GM12878 (cell line): ENCODE results near the gene RALGAPB. TPM values are rescaled to one million over a fixed set of nuclear protein-coding genes. Genes with fewer than 3 reads are reported as not detected.
"Not testable (repeated sequence)": the region's sequence is repeated elsewhere in the genome, so short reads cannot be mapped to it uniquely, and the experiment has no call there.

Source experiments
- ATAC-seq: fragments of 200-7000 bp; cut with Tn5 transposase; 3 replicates; pipeline ENCODE4 v1.9.1; 2020; ENCODE audit warnings: mild to moderate bottlenecking, moderate library complexity
- BruUV-seq: library from RNA; stranded (reverse); fragments of 400-500 nt; replicated peaks from 2 replicates; lab custom pipeline; 2021; lab: Mats Ljungman, UMichigan
- CTCF ChIA-PET: fragments of 300-600 bp; sonication (Branson Sonifier 250); formaldehyde crosslinking; extraction: SDS; loops from one replicate; lab custom pipeline; 2021; ENCODE audit warnings: inconsistent platforms; lab: Yijun Ruan, JAX
- POLR2A ChIA-PET: fragments of 350-600 bp; formaldehyde crosslinking; extraction: SDS; loops from one replicate; lab custom pipeline; 2021; ENCODE audit warnings: inconsistent platforms; lab: Charles Lee
- RAD21 ChIA-PET: fragments of 300-600 bp; sonication (Branson Sonifier 250); formaldehyde crosslinking; loops from one replicate; lab custom pipeline; 2023; ENCODE audit warnings: antibody characterized with exemption; ENCODE audit not compliant: unreplicated experiment; lab: Charles Lee
- SMC1A ChIA-PET: fragments of 300-600 bp; sonication (Branson Sonifier 250); formaldehyde crosslinking; loops from one replicate; lab custom pipeline; 2023; ENCODE audit not compliant: unreplicated experiment, uncharacterized antibody; lab: Charles Lee
- DNase-seq: peaks from one replicate; pipeline ENCODE4 v3.0.0-alpha.2; 2011; ENCODE audit warnings: low read depth, low spot score
- FAIRE-seq: peaks from 3 replicates; lab custom pipeline; 2011; peaks lifted over from hg19 to GRCh38; lab: Jason Lieb, UNC
- H2AFZ ChIP-seq: 2 replicates; pipeline ENCODE4 v1.6.0; 2011; ENCODE audit warnings: low read depth, low read length, control low read depth; ENCODE audit not compliant: control insufficient read depth
- H3K27ac ChIP-seq: 2 replicates; pipeline ENCODE4 v1.5.1; 2011; ENCODE audit warnings: control low read depth; ENCODE audit not compliant: control insufficient read depth, insufficient read depth
- H3K27me3 ChIP-seq, 2 experiments: replicated peaks in 1 of 2; 2 replicates each; pipeline versions ENCODE4 v1.6.0 to v1.6.1; 2011; ENCODE audit warnings: low read length in 1 of 2; ENCODE audit not compliant: control insufficient read depth in 2 of 2, insufficient read depth in 2 of 2
- H3K36me3 ChIP-seq, 2 experiments: 2 replicates each; pipeline ENCODE4 v1.5.1; 2011; ENCODE audit warnings: low read length in 1 of 2; ENCODE audit not compliant: control insufficient read depth in 2 of 2, insufficient read depth in 2 of 2
- H3K4me1 ChIP-seq: 2 replicates; pipeline ENCODE4 v1.6.1; 2011; ENCODE audit warnings: mild to moderate bottlenecking, low read length, moderate library complexity, mixed read lengths; ENCODE audit not compliant: control insufficient read depth, insufficient read depth
- H3K4me2 ChIP-seq: 2 replicates; pipeline ENCODE4 v1.6.0; 2011; ENCODE audit warnings: control low read depth; ENCODE audit not compliant: control insufficient read depth, insufficient read depth
- H3K4me3 ChIP-seq: fragments of 200-600 bp; sonication (generic); 2 replicates; pipeline ENCODE4 v1.5.1; 2016
- H3K79me2 ChIP-seq: 2 replicates; pipeline ENCODE4 v1.6.0; 2011; ENCODE audit warnings: low read length; ENCODE audit not compliant: control insufficient read depth, insufficient read depth
- H3K9ac ChIP-seq: 2 replicates; pipeline ENCODE4 v1.8.0; 2011; ENCODE audit warnings: low read length, control low read depth, mixed read lengths; ENCODE audit not compliant: control insufficient read depth, insufficient read depth
- H3K9me3 ChIP-seq: replicated peaks from 3 replicates; pipeline ENCODE4 v1.5.1; 2011; ENCODE audit warnings: mild to moderate bottlenecking, low read length; ENCODE audit not compliant: control insufficient read depth, insufficient read depth
- H4K20me1 ChIP-seq: 2 replicates; pipeline ENCODE4 v1.6.0; 2011; ENCODE audit not compliant: control insufficient read depth, insufficient read depth
- CEBPB ChIP-seq, 2 experiments: fragments of 150-350 bp in 1 of 2; IDR thresholded peaks; 2 replicates each; pipeline ENCODE4 v1.6.1; 2012 to 2014; ENCODE audit warnings: low read depth in 2 of 2, low read length in 2 of 2, borderline replicate concordance in 1 of 2, inconsistent platforms in 1 of 2
- ESRRA ChIP-seq: IDR thresholded peaks from 2 replicates; pipeline ENCODE4 v1.6.1; 2012; ENCODE audit warnings: mild to moderate bottlenecking, low read length, improper control_type of control experiment
- HDAC2 ChIP-seq: fragments of 200-600 bp; sonication (generic); IDR thresholded peaks from 2 replicates; pipeline ENCODE4 v1.6.1; 2017
- MTA3 ChIP-seq: IDR thresholded peaks from 2 replicates; pipeline ENCODE4 v1.6.1; 2012; ENCODE audit warnings: low read length, inconsistent platforms, borderline replicate concordance
- NFIC ChIP-seq: IDR thresholded peaks from 2 replicates; pipeline ENCODE4 v1.6.1; 2012; ENCODE audit warnings: low read depth, mild to moderate bottlenecking, inconsistent platforms, low read length, moderate library complexity
- NR2C1 ChIP-seq: fragments of 450-650 bp; IDR thresholded peaks from 2 replicates; pipeline ENCODE4 v1.6.1; 2017; ENCODE audit warnings: antibody characterized with exemption, mild to moderate bottlenecking, moderate library complexity
- POU2F2 ChIP-seq: IDR thresholded peaks from 3 replicates; pipeline ENCODE4 v1.6.1; 2011; ENCODE audit warnings: low read depth, mild to moderate bottlenecking, low read length, borderline replicate concordance
- RAD21 ChIP-seq: IDR thresholded peaks from 2 replicates; pipeline ENCODE4 v1.6.1; 2011; ENCODE audit warnings: mild to moderate bottlenecking, low read depth, low read length, moderate library complexity; ENCODE audit not compliant: insufficient read depth
- RELA ChIP-seq: fragments of 450-650 bp; IDR thresholded peaks from 2 replicates; pipeline ENCODE4 v1.8.0; 2014; ENCODE audit warnings: borderline replicate concordance; ENCODE audit not compliant: partially characterized antibody
- SIX5 ChIP-seq: IDR thresholded peaks from 2 replicates; pipeline ENCODE4 v1.6.1; 2011; ENCODE audit warnings: mild to moderate bottlenecking, low read depth, low read length, moderate library complexity; ENCODE audit not compliant: severe bottlenecking
- WGBS: methylation state at CpG from one replicate; pipeline ENCODE4 v1.1.6; 2016; ENCODE audit warnings: low lambda C conversion rate; ENCODE audit not compliant: insufficient replicate concordance, insufficient coverage; ENCODE audit errors: missing lambda C conversion rate; 5-methylcytosine and 5-hydroxymethylcytosine counted together
- in situ Hi-C: fragments of 300-500 bp; cut with MboI; formaldehyde crosslinking; loops from 9 replicates; pipeline ENCODE4 v1.14.3; 2018; ENCODE audit warnings: mixed read lengths
- intact Hi-C: fragments of 100-400 bp; cut with micrococcal nuclease; formaldehyde crosslinking; loops from one replicate; pipeline ENCODE4 v1.14.2; 2022; ENCODE audit not compliant: unreplicated experiment
- polyA plus RNA-seq, 11 experiments: library from polyadenylated mRNA; depleted of rRNA in 4 of 11; unstranded in 6 of 11; stranded (reverse) in 5 of 11; fragments of >200 nt; fragmentation: Nextera tagmentation in 4 of 11; fragmentation: Illumina TruSeq in 1 of 11; extraction: Ambion mirVana in 4 of 11; extraction: Trizol in 1 of 11; gene quantifications; 1 replicate in 1 of 11; 2 replicates in 10 of 11; pipeline versions ENCODE4 v1.2.1 to v1.2.3, GENCODE V29; 2011 to 2016; ENCODE audit warnings: inconsistent platforms in 2 of 11, missing spikeins in 2 of 11, low read depth in 1 of 11
- total RNA-seq, 4 experiments: library from RNA; depleted of rRNA in 3 of 4; stranded (reverse); fragments of >200 nt in 3 of 4; fragmentation: Illumina TruSeq in 1 of 4; extraction: Trizol in 1 of 4; gene quantifications; 2 replicates each; pipeline versions ENCODE4 v1.2.1 to v1.2.3, GENCODE V29; 2013 to 2021
- TF ChIP-seq, protein P1 (sequence below): IDR thresholded peaks from 2 replicates; pipeline ENCODE4 v1.6.1; 2011; ENCODE audit warnings: borderline replicate concordance, low read depth, mild to moderate bottlenecking, moderate library complexity, low read length; ENCODE audit not compliant: insufficient read depth, poor library complexity, severe bottlenecking

Gene RALGAPB
- total and polyA plus RNA-seq, 10 of the 15 experiments (the other 5 are each of a cell fraction or from before 2014, with no cell fraction given), result 3.7 to 23.2 (median 15.5) TPM

DNA sequence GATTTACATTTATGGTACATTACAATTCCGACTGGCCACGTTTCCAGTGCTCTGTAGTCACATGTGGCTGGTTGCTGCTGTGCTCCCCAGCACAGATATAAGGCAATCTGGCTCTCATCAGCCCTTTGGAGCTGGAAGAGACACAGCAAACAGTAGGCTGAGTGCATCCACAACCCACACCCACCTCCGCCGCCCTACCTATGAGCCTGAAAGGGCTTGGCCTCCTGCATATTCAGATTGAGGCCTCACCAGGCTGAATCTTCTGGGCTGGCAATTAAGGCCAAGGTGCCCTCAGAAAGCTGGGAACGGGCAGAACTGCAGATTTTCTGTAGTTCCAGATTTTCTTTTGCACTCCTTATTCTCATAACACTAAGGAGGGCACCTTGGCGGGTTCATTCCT, 34.8 kb upstream of the RALGAPB start (continued):
- no peak for TF ChIP-seq MTA3
- TF ChIP-seq, protein P1, sequence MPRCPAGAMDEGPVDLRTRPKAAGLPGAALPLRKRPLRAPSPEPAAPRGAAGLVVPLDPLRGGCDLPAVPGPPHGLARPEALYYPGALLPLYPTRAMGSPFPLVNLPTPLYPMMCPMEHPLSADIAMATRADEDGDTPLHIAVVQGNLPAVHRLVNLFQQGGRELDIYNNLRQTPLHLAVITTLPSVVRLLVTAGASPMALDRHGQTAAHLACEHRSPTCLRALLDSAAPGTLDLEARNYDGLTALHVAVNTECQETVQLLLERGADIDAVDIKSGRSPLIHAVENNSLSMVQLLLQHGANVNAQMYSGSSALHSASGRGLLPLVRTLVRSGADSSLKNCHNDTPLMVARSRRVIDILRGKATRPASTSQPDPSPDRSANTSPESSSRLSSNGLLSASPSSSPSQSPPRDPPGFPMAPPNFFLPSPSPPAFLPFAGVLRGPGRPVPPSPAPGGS, result no peak
- TF ChIP-seq NR2C1, result no peak
- TF ChIP-seq POU2F2, result no peak
- no peak for TF ChIP-seq RELA
- TF ChIP-seq HDAC2, result no peak
- no peak for TF ChIP-seq SIX5
- no peak for TF ChIP-seq RAD21
- TF ChIP-seq NFIC, result no peak
- TF ChIP-seq CEBPB (IDR thresholded peaks at IDR 0.05; ENCODE audit: borderline replicate concordance in 1 of 2, low read depth in 2 of 2, low read length in 2 of 2), result no peak
- no peak for TF ChIP-seq ESRRA

DNA sequence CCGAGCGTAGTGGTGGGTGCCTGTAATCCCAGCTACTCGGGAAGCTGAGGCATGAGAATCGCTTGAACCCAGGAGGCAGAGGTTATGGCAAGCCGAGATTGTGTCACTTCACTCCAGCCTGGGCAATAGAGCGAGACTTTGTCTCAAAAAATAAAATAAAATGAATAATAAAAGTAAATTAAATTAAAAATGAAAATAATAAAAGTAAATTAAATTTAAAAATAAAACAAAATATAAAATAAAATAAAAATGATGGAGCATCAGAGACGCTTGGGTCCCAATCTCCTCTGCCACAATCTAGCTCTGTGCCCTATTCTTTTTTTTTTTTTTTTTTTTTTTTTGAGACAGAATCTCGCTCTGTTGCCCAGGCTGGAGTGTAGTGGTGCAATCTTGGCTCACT, 31.5 kb upstream of the RALGAPB start:
- H3K9me3 ChIP-seq, POLR2A ChIA-PET, H3K4me1 ChIP-seq, intact Hi-C loops, ATAC-seq, H2AFZ ChIP-seq, SMC1A ChIA-PET, CTCF ChIA-PET, H3K4me3 ChIP-seq, H3K27ac ChIP-seq, H3K4me2 ChIP-seq, BruUV-seq, DNase-seq, in situ Hi-C loops, FAIRE-seq, H3K9ac ChIP-seq, H3K36me3 ChIP-seq, H3K79me2 ChIP-seq, H3K27me3 ChIP-seq, H4K20me1 ChIP-seq: not testable (repeated sequence)
- RAD21 ChIA-PET, result interaction anchor here (1.3 kb wide), 1 partner anchor 32 kb away, joined by 3 read pairs; the partner anchor contains the start of gene RALGAPB
- WGBS, result 68% methylated on average over 7 of the region's 8 CpGs
